ENCODE data around the gene TUFM.
A peak's percentile ranks its signal among the peaks of the same experiment; 100 is the strongest.
"Not testable (repeated sequence)": the region's sequence is repeated elsewhere in the genome, so short reads cannot be mapped to it uniquely, and the experiment has no call there.

TUFM gene

GRCh38 chr16:28838558-28838918 lies 7.6 kb downstream of the TUFM start:
- DNase-seq: no peak

GRCh38 chr16:28837672-28838557 lies 8.2 kb downstream of the TUFM start:
- DNase-seq: no peak

GRCh38 chr16:28836761-28837064 lies 9.4 kb downstream of the TUFM start:
- no peak for DNase-seq

DNA sequence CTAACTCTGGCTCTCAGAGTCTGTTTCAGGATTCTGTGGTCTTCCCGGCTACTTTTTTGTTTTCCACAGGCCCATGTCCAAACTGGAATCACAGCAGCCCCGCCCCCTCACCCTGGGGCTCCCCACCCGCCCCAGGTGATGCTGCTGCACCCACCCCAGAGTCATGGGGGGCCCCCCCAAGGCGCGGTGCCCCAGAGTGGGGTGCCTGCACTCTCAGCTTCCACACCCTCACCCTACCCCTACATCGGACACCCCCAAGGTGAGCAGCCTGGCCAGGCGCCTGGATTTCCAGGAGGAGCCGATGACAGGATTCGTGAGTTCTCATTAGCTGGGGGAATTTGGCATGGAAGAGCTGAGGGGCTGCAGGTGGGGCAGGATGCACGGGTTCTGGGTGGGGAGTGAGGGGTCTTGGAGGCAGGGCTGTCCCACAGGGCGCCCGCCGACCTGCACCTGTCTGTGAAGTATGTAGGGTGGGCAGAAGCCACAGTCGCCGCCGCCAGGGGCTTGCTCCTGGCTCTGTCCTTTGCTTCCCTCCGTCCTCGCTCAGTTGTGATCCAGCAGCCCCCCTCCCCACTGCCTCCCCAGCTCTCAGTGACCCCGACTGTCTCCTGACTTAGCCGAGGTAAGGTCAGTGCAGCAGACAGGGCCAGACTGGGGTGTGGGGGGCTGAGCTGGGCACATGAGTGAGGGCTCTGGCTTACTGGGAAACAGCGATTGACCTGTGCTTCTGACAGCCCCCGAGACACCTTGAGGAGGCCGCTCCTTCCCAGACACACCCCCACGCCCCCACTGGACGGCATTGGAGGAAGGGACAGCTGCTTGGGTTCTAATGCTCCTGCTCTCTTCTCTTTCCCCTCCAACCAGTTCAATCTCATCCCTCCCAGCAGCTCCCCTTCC lies 10.0 kb downstream of the TUFM start:
- no peak for DNase-seq

- no peak for DNase-seq
These were observed 11.0 kb downstream of the TUFM start for GRCh38 chr16:28834873-28835863.

DNA sequence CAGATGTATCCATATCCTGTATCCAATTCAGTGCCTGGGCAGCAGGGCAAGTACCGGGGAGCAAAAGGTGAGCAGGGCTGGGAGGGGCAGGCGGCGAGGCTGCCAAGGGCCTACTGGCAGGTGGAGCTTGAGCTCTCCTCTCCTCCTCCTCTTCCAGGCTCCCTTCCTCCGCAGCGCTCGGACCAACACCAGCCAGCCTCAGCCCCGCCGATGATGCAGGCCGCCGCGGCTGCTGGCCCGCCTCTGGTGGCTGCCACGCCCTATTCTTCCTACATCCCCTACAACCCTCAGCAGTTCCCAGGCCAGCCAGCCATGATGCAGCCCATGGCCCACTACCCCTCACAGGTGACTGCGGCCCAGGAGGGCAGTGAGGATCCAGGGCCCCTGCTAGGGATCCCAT lies 11.8 kb downstream of the TUFM start:
- no peak for DNase-seq

GRCh38 chr16:28830531-28830930 lies 15.6 kb downstream of the TUFM start:
- DNase-seq: no peak

GRCh38 chr16:28829747-28830146 lies 16.4 kb downstream of the TUFM start:
- DNase-seq: no peak

DNA sequence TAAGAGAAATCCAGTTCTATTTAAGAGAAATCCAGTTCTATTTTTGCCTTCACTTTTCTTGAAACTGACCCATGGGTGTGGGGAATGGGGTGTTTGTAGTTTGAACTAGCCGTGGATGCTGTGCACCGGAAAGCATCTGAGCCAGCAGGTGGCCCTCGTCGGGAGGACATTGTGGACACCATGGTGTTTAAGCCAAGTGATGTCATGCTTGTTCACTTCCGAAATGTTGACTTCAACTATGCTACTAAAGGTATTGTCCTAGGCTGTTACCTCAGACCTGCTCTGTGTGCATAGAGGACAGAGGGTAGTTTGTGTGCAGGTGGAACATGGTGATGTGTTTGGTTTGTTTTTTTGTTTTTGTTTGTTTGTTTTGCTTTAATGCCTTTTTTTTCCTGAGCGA lies 20.0 kb downstream of the TUFM start:
- no peak for DNase-seq

DNA sequence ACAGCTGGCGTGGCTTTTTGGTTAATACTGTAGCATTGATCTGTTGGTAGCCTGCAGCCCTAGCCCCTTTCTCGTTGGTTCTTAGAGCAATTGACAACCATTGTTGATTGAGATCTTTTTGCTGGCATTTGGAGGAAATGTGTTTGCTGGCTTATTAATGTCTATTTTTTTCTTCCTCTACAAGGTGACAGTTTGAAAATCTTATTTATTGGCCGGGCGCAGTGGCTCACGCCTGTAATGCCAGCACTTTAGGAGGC lies 21.5 kb downstream of the TUFM start:
- DNase-seq: no peak

GRCh38 chr16:28823873-28824716 lies 22.1 kb downstream of the TUFM start:
- DNase-seq: peak; percentile 97

DNA sequence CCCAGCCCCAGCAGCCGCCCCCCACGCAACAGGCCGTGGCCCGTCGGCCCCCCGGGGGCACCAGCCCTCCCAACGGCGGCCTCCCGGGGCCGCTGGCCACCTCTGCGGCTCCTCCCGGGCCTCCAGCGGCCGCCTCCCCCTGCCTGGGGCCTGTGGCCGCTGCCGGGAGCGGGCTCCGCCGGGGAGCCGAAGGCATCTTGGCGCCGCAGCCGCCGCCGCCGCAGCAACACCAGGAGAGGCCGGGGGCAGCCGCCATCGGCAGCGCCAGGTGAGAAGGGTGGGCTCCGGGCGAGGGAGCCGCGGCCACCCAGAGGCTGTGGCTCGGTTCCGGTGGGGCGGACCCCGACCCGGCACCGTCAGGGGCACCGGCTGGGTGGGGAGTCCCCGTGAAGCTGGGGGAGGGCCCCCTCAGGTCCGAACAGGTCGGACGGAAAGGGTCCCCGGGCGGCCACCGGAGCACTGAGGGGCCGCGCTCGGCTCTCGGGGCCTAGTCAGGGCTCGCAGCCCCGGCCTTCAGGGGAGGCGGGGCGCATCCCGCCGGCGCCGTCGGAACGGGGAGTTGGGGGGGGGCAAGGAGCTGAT lies 22.8 kb downstream of the TUFM start:
- no peak for DNase-seq

DNA sequence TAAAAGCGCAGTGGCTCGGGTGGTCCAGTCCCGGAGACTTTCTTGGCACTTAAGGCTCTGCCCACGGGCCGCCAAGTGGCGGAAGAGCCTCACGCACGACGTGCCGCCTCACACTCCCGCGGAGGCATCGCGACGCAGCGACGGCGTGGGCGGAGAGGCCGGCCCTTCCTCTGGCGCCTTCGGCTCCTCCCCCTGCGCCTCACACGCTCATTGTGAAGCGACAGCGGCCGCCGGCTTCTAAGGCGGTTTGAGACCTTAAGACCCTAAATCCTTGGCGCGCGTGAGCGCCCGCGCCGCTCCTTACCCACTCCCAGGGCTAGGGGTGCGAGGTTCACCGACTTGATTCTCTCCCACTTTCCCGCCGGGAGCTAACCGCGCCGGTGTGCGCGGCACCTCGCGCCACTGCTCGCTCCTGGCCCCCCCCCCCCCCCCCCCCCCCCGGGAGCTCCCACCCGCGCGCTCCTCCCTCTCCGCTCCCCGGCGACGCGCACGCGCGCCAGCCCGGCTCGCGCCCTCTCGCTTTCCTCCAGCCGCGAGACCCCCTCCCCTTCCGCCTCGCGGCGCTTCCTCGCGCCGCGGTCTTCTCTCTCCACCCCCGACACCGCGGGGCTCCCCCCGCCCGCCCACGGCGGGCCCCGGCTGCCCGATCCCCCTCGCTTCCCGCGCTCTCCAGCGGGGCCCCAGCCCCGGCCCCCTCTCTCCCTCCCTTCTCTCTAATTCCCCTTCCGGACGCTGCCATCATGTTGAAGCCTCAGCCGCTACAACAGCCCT lies 23.4 kb downstream of the TUFM start, which contains the start of gene ATXN2L:
ATXN2L (plus strand) TSS at position 480 of the 771 bp plus-strand sequence; CDS start at position 741, 261 bp downstream.
- peak; percentile 94 for DNase-seq

GRCh38 chr16:28821874-28822519 lies 24.2 kb downstream of the TUFM start:
- no peak for DNase-seq

DNA sequence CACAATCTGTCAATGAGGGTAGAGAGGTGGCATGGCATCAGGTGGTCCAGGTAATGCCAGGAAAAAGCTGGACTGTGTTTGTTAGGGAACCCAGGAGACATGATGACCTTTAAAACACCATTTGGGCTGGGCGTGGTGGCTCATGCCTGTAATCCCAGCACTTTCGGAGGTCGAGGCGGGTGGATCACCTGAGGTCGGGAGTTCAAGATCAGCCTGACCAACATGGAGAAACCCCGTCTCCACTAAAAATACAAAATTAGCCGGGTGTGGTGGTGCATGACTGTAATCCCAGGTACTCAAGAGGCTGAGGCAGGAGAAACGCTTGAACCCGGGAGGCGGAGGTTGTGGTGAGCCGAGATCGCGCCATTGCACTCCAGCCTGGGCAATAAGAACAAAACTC lies 25.6 kb downstream of the TUFM start:
- DNase-seq: not testable (repeated sequence)

- no peak for DNase-seq
These were observed 26.1 kb downstream of the TUFM start for GRCh38 chr16:28820016-28820415.

GRCh38 chr16:28807445-28808120 lies 38.6 kb downstream of the TUFM start:
- DNase-seq: not testable (repeated sequence)

DNA sequence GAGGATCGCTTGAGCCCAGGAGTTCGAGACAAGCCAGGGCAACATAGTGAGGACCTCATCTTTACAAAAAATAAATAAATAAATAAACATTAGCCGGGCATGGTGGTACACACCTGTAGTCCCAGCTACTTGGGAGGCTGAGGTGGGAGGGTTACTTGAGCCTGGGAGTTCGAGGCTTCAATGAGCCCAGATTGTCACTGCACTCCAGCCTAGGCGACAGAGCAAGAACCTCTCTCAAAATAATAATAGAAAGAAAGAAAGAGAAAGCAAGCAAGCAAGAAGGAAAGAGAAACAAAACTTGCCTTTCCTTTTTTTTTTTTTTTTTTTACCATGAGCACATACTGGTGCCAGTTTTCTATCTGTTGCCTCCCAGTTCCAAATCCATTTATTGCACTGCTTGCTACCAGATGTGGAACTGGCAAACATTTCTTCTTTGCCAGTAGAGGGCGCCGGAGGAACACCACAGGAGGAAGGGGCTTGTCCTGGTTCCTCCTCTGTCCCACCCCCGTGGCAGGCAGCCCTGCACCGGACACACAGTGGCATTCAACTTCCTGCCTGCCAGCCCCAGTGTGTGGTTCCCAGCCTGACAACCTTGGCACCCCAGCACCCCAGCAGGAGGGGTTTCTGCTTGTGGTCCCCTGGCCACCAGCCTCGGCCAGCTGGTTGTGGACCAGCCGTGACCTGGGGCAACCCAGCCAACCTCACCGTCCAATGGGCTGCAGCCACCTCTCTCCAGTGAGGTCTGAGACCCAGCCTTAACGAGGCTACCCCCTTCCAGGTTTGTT lies 43.7 kb downstream of the TUFM start:
- not testable (repeated sequence) for DNase-seq
